Measurements from ENCODE around the gene FAM151B.

Gene FAM151B

GRCh38 chr5:80487829-80488721 lies at the start of gene FAM151B:
FAM151B (plus strand) TSS chr5:80488100; CDS start chr5:80488124, 24 bp downstream.
- peaks cover 3% of the 10 kb centered on the region; the same call in 1 of the 2 replicates for H3K27me3 ChIP-seq (ENCODE audit: low read length)
- peak within 1 kb of the TSS; percentile 43; the same call in 1 of the 2 replicates for H3K9ac ChIP-seq (ENCODE audit: low read length)
- TF ChIP-seq EZH2phosphoT487 (conservative IDR thresholded peaks at IDR 0.05; ENCODE audit: low read length) = no peak
- TF ChIP-seq, protein P1, sequence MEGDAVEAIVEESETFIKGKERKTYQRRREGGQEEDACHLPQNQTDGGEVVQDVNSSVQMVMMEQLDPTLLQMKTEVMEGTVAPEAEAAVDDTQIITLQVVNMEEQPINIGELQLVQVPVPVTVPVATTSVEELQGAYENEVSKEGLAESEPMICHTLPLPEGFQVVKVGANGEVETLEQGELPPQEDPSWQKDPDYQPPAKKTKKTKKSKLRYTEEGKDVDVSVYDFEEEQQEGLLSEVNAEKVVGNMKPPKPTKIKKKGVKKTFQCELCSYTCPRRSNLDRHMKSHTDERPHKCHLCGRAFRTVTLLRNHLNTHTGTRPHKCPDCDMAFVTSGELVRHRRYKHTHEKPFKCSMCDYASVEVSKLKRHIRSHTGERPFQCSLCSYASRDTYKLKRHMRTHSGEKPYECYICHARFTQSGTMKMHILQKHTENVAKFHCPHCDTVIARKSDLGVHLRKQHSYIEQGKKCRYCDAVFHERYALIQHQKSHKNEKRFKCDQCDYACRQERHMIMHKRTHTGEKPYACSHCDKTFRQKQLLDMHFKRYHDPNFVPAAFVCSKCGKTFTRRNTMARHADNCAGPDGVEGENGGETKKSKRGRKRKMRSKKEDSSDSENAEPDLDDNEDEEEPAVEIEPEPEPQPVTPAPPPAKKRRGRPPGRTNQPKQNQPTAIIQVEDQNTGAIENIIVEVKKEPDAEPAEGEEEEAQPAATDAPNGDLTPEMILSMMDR (IDR thresholded peaks at IDR 0.05; ENCODE audit: insufficient read depth, low read length, poor library complexity, severe bottlenecking) = no peak
- peak within 1 kb of the TSS; percentile 79 for H3K4me2 ChIP-seq (ENCODE audit: low read depth, low read length, poor library complexity, severe bottlenecking)
- peaks cover 13% of the 10 kb centered on the region; the same call in 1 of the 2 replicates for H3F3A ChIP-seq (ENCODE audit: insufficient read depth)
- no peaks in the 10 kb centered on the region for H3K9me2 ChIP-seq (replicated peaks; ENCODE audit: insufficient read depth, low read length)
- peak within 1 kb of the TSS; percentile 49 for H3K4me3 ChIP-seq (ENCODE audit: insufficient read depth, low read length, poor library complexity, severe bottlenecking)
- no peaks in the 10 kb centered on the region for H3K36me3 ChIP-seq (ENCODE audit: low read length)
- no peak within 1 kb of the TSS for H3K27ac ChIP-seq (ENCODE audit: low read depth, low read length)
- no peaks in the 10 kb centered on the region for H3K79me2 ChIP-seq (ENCODE audit: insufficient read depth, low read length)
- peak within 1 kb of the TSS; percentile 95 for H2AFZ ChIP-seq (ENCODE audit: low read depth, low read length, severe bottlenecking)
- no peaks in the 10 kb centered on the region for H3K9me3 ChIP-seq (ENCODE audit: insufficient read depth, low read length)
- no peaks in the 10 kb centered on the region for H4K20me1 ChIP-seq (ENCODE audit: low read depth, low read length)

DNA sequence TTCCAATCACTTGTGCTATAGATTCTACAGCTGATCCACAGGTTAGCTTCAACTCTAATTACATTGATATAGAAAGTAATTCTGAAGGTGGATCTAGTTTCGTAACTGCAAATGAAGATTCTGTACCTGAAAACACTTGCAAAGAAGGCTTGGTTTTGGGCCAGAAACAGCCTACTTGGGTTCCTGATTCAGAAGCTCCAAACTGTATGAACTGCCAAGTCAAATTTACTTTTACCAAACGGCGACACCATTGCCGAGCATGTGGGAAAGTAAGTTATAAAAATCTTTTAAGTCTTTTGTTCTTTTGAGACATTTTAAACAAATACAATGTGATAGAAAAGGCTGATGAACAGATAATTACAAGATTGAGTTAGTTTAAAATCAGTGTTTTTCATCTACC lies 49.2 kb upstream of the FAM151B start:
- H3K9me3 ChIP-seq (ENCODE audit: insufficient read depth, low read length) = no peaks in the 10 kb centered on the region
- no peak overlapping the region for H2AFZ ChIP-seq (ENCODE audit: low read depth, low read length, severe bottlenecking)
- H3K27ac ChIP-seq (ENCODE audit: low read depth, low read length) = no peak overlapping the region
- no peak overlapping the region for H3K9ac ChIP-seq (ENCODE audit: low read length)
- H3K4me2 ChIP-seq (ENCODE audit: low read depth, low read length, poor library complexity, severe bottlenecking) = no peak overlapping the region
- no peak overlapping the region for H3K4me3 ChIP-seq (ENCODE audit: insufficient read depth, low read length, poor library complexity, severe bottlenecking)
- no peaks in the 10 kb centered on the region for H3K27me3 ChIP-seq (ENCODE audit: low read length)
- H3K36me3 ChIP-seq (ENCODE audit: low read length) = no peaks in the 10 kb centered on the region
- no peaks in the 10 kb centered on the region for H3K79me2 ChIP-seq (ENCODE audit: insufficient read depth, low read length)
- no peaks in the 10 kb centered on the region for H4K20me1 ChIP-seq (ENCODE audit: low read depth, low read length)
- no peaks in the 10 kb centered on the region for H3F3A ChIP-seq (ENCODE audit: insufficient read depth)
- no peaks in the 10 kb centered on the region for H3K9me2 ChIP-seq (replicated peaks; ENCODE audit: insufficient read depth, low read length)
- TF ChIP-seq, protein P1 (IDR thresholded peaks at IDR 0.05; ENCODE audit: insufficient read depth, low read length, poor library complexity, severe bottlenecking) = no peak
- TF ChIP-seq EZH2phosphoT487 (conservative IDR thresholded peaks at IDR 0.05; ENCODE audit: low read length) = no peak

GRCh38 chr5:80439213-80439612 lies 48.7 kb upstream of the FAM151B start:
- no peaks in the 10 kb centered on the region for H3K36me3 ChIP-seq (ENCODE audit: low read length)
- no peak overlapping the region for H3K4me3 ChIP-seq (ENCODE audit: insufficient read depth, low read length, poor library complexity, severe bottlenecking)
- no peaks in the 10 kb centered on the region for H3K27me3 ChIP-seq (ENCODE audit: low read length)
- no peaks in the 10 kb centered on the region for H3K9me3 ChIP-seq (ENCODE audit: insufficient read depth, low read length)
- H3K4me2 ChIP-seq (ENCODE audit: low read depth, low read length, poor library complexity, severe bottlenecking) = no peak overlapping the region
- no peaks in the 10 kb centered on the region for H4K20me1 ChIP-seq (ENCODE audit: low read depth, low read length)
- no peaks in the 10 kb centered on the region for H3F3A ChIP-seq (ENCODE audit: insufficient read depth)
- H3K9ac ChIP-seq (ENCODE audit: low read length) = no peak overlapping the region
- no peaks in the 10 kb centered on the region for H3K79me2 ChIP-seq (ENCODE audit: insufficient read depth, low read length)
- H2AFZ ChIP-seq (ENCODE audit: low read depth, low read length, severe bottlenecking) = no peak overlapping the region
- no peak for TF ChIP-seq EZH2phosphoT487 (conservative IDR thresholded peaks at IDR 0.05; ENCODE audit: low read length)
- TF ChIP-seq, protein P1 (IDR thresholded peaks at IDR 0.05; ENCODE audit: insufficient read depth, low read length, poor library complexity, severe bottlenecking) = no peak
- no peaks in the 10 kb centered on the region for H3K9me2 ChIP-seq (replicated peaks; ENCODE audit: insufficient read depth, low read length)
- no peak overlapping the region for H3K27ac ChIP-seq (ENCODE audit: low read depth, low read length)

All from SU-DHL-6 (cell line).